HL-60 (cell line): ENCODE measurements around the gene MORF4L1.

Experiments used
- DNase-seq, 2 experiments: peaks; one replicate each; pipeline ENCODE4 v3.0.0-alpha.2; 2010 to 2020; ENCODE audit warnings: low read depth in 1 of 2, low spot score in 1 of 2
- H3K27ac ChIP-seq: fragments of 250-450 bp; sonication (Bioruptor Pico); replicated peaks from 2 replicates; pipeline ENCODE4 v1.5.1; 2020; ENCODE audit warnings: mild to moderate bottlenecking, moderate library complexity
- H3K27me3 ChIP-seq: fragments of 250-450 bp; sonication (Bioruptor Pico); 2 replicates; pipeline ENCODE4 v1.5.1; 2021; ENCODE audit warnings: mild to moderate bottlenecking, moderate library complexity; ENCODE audit not compliant: insufficient read depth, poor library complexity, severe bottlenecking
- H3K4me3 ChIP-seq: replicated peaks from 2 replicates; pipeline ENCODE4 v1.5.1; 2011; ENCODE audit warnings: mild to moderate bottlenecking, control low read depth, low read length; ENCODE audit not compliant: insufficient read depth
- GABPA ChIP-seq: IDR thresholded peaks from 2 replicates; pipeline ENCODE4 v1.6.1; 2012; ENCODE audit warnings: low read depth
- POLR2AphosphoS5 ChIP-seq: IDR thresholded peaks from 2 replicates; pipeline ENCODE4 v1.6.1; 2012; ENCODE audit warnings: low read depth
- SPI1 ChIP-seq: IDR thresholded peaks from 2 replicates; pipeline ENCODE4 v1.6.1; 2012; ENCODE audit warnings: low read depth, mild to moderate bottlenecking, borderline replicate concordance
- TF ChIP-seq, protein P1 (sequence below): IDR thresholded peaks from one replicate; pipeline ENCODE4 v1.5.1; 2011; ENCODE audit warnings: low read length, control low read depth, inconsistent platforms; ENCODE audit not compliant: insufficient read depth
- TF ChIP-seq, protein P2 (sequence below): IDR thresholded peaks from 2 replicates; pipeline ENCODE4 v1.6.1; 2012; ENCODE audit warnings: low read depth; ENCODE audit not compliant: insufficient replicate concordance

The MORF4L1 gene

DNA sequence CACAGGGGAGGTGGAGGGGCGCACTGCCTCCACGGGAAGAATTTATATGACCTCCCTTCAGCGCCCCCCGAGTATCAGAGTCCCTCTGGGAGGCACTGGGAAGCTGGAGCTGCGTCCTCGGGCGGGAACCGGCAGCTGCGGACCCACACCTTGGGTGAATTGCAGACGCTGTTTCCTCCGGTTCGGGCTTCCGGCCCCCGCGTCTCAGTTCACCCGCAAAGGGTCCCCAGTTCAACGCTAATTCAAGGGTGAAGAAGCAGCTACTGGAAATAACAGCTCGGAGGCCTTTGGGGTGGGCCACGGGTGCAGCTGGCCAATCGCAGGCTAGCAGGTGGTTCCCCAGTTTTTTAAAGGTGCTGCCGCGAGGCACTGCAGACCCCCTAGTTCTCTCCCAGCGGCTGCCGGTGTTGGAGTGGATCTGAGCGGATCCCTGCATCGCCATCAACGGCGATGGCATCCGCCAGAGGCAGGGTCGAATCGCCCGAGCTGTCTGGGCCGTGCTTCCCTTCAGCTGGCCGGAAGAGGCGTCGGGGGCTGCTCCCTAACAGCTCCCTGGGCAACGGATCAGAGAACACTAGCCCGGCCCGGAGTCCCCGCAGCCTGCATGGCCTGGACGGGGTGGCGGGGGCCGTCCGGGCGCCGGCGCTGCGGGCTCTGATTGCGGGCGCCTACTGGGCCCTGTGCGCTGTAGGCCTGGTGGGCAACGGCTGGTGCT lies 42.0 kb upstream of the MORF4L1 start:
- Histone ChIP-seq H3K27me3 (no peaks in the 10 kb centered on the region), H3K4me3 (no peak overlapping the region), H3K27ac (no peak overlapping the region)
- TF ChIP-seq SPI1: no peak
- no peak for TF ChIP-seq GABPA
- TF ChIP-seq, protein P1, sequence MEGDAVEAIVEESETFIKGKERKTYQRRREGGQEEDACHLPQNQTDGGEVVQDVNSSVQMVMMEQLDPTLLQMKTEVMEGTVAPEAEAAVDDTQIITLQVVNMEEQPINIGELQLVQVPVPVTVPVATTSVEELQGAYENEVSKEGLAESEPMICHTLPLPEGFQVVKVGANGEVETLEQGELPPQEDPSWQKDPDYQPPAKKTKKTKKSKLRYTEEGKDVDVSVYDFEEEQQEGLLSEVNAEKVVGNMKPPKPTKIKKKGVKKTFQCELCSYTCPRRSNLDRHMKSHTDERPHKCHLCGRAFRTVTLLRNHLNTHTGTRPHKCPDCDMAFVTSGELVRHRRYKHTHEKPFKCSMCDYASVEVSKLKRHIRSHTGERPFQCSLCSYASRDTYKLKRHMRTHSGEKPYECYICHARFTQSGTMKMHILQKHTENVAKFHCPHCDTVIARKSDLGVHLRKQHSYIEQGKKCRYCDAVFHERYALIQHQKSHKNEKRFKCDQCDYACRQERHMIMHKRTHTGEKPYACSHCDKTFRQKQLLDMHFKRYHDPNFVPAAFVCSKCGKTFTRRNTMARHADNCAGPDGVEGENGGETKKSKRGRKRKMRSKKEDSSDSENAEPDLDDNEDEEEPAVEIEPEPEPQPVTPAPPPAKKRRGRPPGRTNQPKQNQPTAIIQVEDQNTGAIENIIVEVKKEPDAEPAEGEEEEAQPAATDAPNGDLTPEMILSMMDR: no peak
- no peak for TF ChIP-seq POLR2AphosphoS5
- TF ChIP-seq, protein P2, sequence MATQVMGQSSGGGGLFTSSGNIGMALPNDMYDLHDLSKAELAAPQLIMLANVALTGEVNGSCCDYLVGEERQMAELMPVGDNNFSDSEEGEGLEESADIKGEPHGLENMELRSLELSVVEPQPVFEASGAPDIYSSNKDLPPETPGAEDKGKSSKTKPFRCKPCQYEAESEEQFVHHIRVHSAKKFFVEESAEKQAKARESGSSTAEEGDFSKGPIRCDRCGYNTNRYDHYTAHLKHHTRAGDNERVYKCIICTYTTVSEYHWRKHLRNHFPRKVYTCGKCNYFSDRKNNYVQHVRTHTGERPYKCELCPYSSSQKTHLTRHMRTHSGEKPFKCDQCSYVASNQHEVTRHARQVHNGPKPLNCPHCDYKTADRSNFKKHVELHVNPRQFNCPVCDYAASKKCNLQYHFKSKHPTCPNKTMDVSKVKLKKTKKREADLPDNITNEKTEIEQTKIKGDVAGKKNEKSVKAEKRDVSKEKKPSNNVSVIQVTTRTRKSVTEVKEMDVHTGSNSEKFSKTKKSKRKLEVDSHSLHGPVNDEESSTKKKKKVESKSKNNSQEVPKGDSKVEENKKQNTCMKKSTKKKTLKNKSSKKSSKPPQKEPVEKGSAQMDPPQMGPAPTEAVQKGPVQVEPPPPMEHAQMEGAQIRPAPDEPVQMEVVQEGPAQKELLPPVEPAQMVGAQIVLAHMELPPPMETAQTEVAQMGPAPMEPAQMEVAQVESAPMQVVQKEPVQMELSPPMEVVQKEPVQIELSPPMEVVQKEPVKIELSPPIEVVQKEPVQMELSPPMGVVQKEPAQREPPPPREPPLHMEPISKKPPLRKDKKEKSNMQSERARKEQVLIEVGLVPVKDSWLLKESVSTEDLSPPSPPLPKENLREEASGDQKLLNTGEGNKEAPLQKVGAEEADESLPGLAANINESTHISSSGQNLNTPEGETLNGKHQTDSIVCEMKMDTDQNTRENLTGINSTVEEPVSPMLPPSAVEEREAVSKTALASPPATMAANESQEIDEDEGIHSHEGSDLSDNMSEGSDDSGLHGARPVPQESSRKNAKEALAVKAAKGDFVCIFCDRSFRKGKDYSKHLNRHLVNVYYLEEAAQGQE: no peak
- DNase-seq: no peak

DNA sequence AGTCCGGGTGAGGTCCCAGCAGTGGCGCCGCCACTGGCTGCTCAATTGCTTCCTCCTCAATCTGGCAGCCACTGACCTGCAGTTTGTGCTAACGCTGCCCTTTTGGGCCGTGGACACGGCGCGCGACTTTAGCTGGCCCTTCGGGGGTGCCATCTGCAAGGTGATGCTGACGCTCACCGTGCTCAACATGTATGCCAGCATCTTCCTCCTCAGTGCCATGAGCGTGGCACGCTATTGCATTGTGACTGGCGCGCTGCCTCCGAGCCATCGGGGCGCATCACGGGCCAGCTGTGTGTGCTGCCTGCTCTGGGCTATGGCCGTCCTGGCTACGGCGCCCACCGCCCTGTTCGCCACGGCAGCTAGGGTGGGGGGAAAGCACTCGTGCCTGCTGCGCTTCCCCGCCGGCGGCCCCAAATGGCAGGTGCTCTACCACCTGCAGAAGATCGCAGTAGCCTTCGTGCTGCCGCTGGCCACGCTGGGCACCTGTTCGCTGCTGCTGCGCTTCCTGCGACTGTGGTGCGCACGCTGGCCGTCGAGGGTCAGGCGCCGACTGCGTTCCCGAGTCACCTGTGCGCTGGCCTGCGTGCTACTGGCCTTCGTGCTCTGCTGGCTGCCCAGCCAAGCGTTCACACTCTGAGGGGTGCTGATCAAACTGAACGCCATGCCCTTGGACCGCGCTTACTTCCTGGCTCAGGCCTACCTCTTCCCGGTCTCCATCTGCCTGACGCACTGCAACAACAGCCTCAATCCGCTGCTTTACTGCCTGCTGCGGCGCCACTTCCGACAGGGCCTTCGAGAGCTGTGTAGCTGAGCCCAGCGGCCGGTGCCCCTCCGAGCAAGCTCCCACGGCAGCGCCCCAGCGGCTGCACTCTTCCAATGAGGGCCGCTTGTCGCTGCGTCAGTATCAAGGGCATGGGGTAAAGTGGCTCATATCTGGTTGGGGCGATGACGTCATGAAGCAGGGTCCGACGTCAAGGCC lies 41.2 kb upstream of the MORF4L1 start:
- Histone ChIP-seq H3K4me3 (no peak overlapping the region), H3K27ac (no peak overlapping the region), H3K27me3 (no peaks in the 10 kb centered on the region)
- DNase-seq: no peak
- TF ChIP-seq SPI1: no peak
- TF ChIP-seq, protein P2: no peak
- no peak for TF ChIP-seq GABPA
- TF ChIP-seq, protein P1: no peak
- TF ChIP-seq POLR2AphosphoS5: no peak

DNA sequence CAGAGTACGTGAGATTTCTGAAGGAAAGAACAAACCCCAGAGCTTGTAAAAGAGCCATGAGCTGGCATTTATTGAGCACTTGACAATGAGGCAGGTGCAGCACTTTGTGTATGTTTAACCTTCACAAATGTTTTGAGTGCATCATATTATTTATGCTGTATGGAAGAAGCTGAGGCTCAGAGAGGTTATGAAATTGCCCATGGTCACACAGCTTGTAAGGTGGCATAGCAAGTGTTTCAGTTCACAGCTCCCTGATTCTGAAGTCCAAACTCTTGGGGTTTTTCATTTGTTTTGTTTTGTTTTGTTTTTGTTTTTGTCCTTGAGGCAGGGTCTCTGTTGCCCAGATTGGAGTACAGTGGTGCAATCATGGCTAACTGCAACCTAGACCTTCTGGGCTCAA lies 36.4 kb upstream of the MORF4L1 start:
- Histone ChIP-seq H3K27ac (no peak overlapping the region), H3K27me3 (no peaks in the 10 kb centered on the region), H3K4me3 (no peak overlapping the region)
- DNase-seq: no peak
- TF ChIP-seq POLR2AphosphoS5: no peak
- no peak for TF ChIP-seq SPI1
- TF ChIP-seq, protein P1: no peak
